MM.1S (cell line): ENCODE data around the gene SHANK1.
"Not testable (repeated sequence)": the region's sequence is repeated elsewhere in the genome, so short reads cannot be mapped to it uniquely, and the experiment has no call there.

Experiments
- DNase-seq: peaks from one replicate; pipeline ENCODE4 v3.0.0-alpha.2; 2015
- H2AFZ ChIP-seq: fragments of 300-600 bp; sonication (generic); 2 replicates; pipeline ENCODE4 v1.6.0; 2016; ENCODE audit warnings: antibody characterized with exemption, low read length
- H3F3A ChIP-seq: fragments of 300-600 bp; sonication (generic); 2 replicates; pipeline ENCODE4 v1.6.1; 2016; ENCODE audit warnings: mild to moderate bottlenecking, antibody characterized with exemption, low read length, moderate library complexity, mixed read lengths; ENCODE audit not compliant: insufficient read depth
- H3K27ac ChIP-seq: fragments of 300-600 bp; sonication (generic); 2 replicates; pipeline ENCODE4 v1.5.1; 2016; ENCODE audit warnings: mild to moderate bottlenecking, low read length
- H3K27me3 ChIP-seq: fragments of 300-600 bp; sonication (generic); replicated peaks from 2 replicates; pipeline ENCODE4 v1.6.0; 2016; ENCODE audit warnings: low read length; ENCODE audit not compliant: insufficient read depth
- H3K36me3 ChIP-seq: fragments of 300-600 bp; sonication (generic); replicated peaks from 2 replicates; pipeline ENCODE4 v1.6.1; 2016; ENCODE audit warnings: mild to moderate bottlenecking, low read length, mixed read lengths; ENCODE audit not compliant: insufficient read depth
- H3K4me1 ChIP-seq: fragments of 300-600 bp; sonication (generic); 2 replicates; pipeline ENCODE4 v1.6.1; 2016; ENCODE audit warnings: low read length, mixed read lengths
- H3K4me2 ChIP-seq: fragments of 300-600 bp; sonication (generic); 2 replicates; pipeline ENCODE4 v1.6.0; 2016; ENCODE audit warnings: low read depth, low read length
- H3K4me3 ChIP-seq: fragments of 300-600 bp; sonication (generic); 2 replicates; pipeline ENCODE4 v1.5.1; 2016; ENCODE audit warnings: low read length, mixed read lengths
- H3K79me2 ChIP-seq: fragments of 300-600 bp; sonication (generic); 2 replicates; pipeline ENCODE4 v1.6.1; 2016; ENCODE audit warnings: mixed run types, low read length, mixed read lengths
- H3K9ac ChIP-seq: fragments of 300-600 bp; sonication (generic); 2 replicates; pipeline ENCODE4 v1.6.1; 2016; ENCODE audit warnings: low read length, mixed read lengths
- H3K9me2 ChIP-seq: fragments of 300-600 bp; sonication (generic); replicated peaks from 2 replicates; pipeline ENCODE4 v1.6.1; 2016; ENCODE audit warnings: mild to moderate bottlenecking, low read length, mixed read lengths; ENCODE audit not compliant: insufficient read depth
- H3K9me3 ChIP-seq: fragments of 300-600 bp; sonication (generic); replicated peaks from 2 replicates; pipeline ENCODE4 v1.6.1; 2016; ENCODE audit warnings: mild to moderate bottlenecking, low read length, mixed read lengths; ENCODE audit not compliant: insufficient read depth
- H4K20me1 ChIP-seq: fragments of 300-600 bp; sonication (generic); 2 replicates; pipeline ENCODE4 v1.6.1; 2016; ENCODE audit warnings: mild to moderate bottlenecking, low read length, moderate library complexity, mixed read lengths; ENCODE audit not compliant: insufficient read depth
- CTCF ChIP-seq: fragments of 300-600 bp; sonication (generic); IDR thresholded peaks from 2 replicates; pipeline ENCODE4 v1.5.1; 2016; ENCODE audit warnings: antibody characterized with exemption, low read length, mixed read lengths
- EZH2 ChIP-seq: fragments of 300-600 bp; sonication (generic); optimal IDR thresholded peaks from 2 replicates; pipeline ENCODE3; 2017; ENCODE audit warnings: low read depth, mild to moderate bottlenecking, antibody characterized with exemption, low read length, mixed read lengths
- EZH2phosphoT487 ChIP-seq: fragments of 300-600 bp; sonication (generic); IDR thresholded peaks from 2 replicates; pipeline ENCODE4 v1.6.1; 2018; ENCODE audit warnings: antibody characterized with exemption, low read length

SHANK1 gene

GRCh38 chr19:50719566-50719965 lies at the start of gene SHANK1:
Gene SHANK1, minus strand, starts transcription at chr19:50719802. Its CDS starts 2,883 bp downstream, at chr19:50716919.
- Histone ChIP-seq H3K9ac (no peak within 1 kb of the TSS), H3K4me3 (no peak within 1 kb of the TSS), H2AFZ (no peak within 1 kb of the TSS), H3K27me3 (peaks cover 47% of the 10 kb centered on the region), H3K27ac (no peak within 1 kb of the TSS), H3K9me2 (no peaks in the 10 kb centered on the region), H4K20me1 (no peaks in the 10 kb centered on the region), H3K79me2 (no peaks in the 10 kb centered on the region), H3K36me3 (no peaks in the 10 kb centered on the region), H3K9me3 (no peaks in the 10 kb centered on the region), H3F3A (no peaks in the 10 kb centered on the region), H3K4me2 (no peak within 1 kb of the TSS), H3K4me1 (no peaks in the 10 kb centered on the region)
- TF ChIP-seq CTCF (no peak), EZH2 (no peak), EZH2phosphoT487 (no peak)
- no peak for DNase-seq

- Histone ChIP-seq H3K9me3 (no peaks in the 10 kb centered on the region), H2AFZ (no peak overlapping the region), H3K27ac (no peak overlapping the region), H3K4me2 (peak overlapping the region; percentile 21; the same call in 1 of the 2 replicates), H3K36me3 (no peaks in the 10 kb centered on the region), H3K27me3 (peaks cover 74% of the 10 kb centered on the region), H3K9ac (no peak overlapping the region), H3F3A (no peaks in the 10 kb centered on the region), H3K4me3 (no peak overlapping the region), H3K79me2 (no peaks in the 10 kb centered on the region), H3K9me2 (no peaks in the 10 kb centered on the region), H4K20me1 (no peaks in the 10 kb centered on the region), H3K4me1 (no peaks in the 10 kb centered on the region)
- no peak for TF ChIP-seq EZH2phosphoT487
- TF ChIP-seq CTCF, result no peak
- TF ChIP-seq EZH2, result no peak
- DNase-seq, result no peak
Measured at GRCh38 chr19:50768277-50768676, 48.7 kb upstream of the SHANK1 start.

- not testable (repeated sequence) for H3K4me1 ChIP-seq, H3K4me3 ChIP-seq, H3K9me2 ChIP-seq, H3K9ac ChIP-seq, H3K27ac ChIP-seq, H2AFZ ChIP-seq, H3F3A ChIP-seq, DNase-seq, H3K9me3 ChIP-seq, H3K4me2 ChIP-seq, H4K20me1 ChIP-seq, H3K36me3 ChIP-seq, H3K79me2 ChIP-seq
- peaks cover 77% of the 10 kb centered on the region for H3K27me3 ChIP-seq
Measured at GRCh38 chr19:50767263-50767662, 47.7 kb upstream of the SHANK1 start.

- peaks cover 82% of the 10 kb centered on the region for H3K27me3 ChIP-seq
- not testable (repeated sequence) for H3K36me3 ChIP-seq, H3K27ac ChIP-seq, H3K9me3 ChIP-seq, DNase-seq, H3K79me2 ChIP-seq, H4K20me1 ChIP-seq, H3K9me2 ChIP-seq, H3K4me1 ChIP-seq, H3K4me3 ChIP-seq, H3K9ac ChIP-seq, H3K4me2 ChIP-seq, H2AFZ ChIP-seq, H3F3A ChIP-seq
Measured at GRCh38 chr19:50766746-50767145, 47.1 kb upstream of the SHANK1 start.
